Renal cortex interstitium (tissue), 11 donors: ENCODE data around the gene RETREG3. TPM values are rescaled to one million over a fixed set of nuclear protein-coding genes. Genes with fewer than 3 reads are reported as not detected.
"Not testable (repeated sequence)": the region's sequence is repeated elsewhere in the genome, so short reads cannot be mapped to it uniquely, and the experiment has no call there.

ENCODE experiments used
- DNase-seq, 11 donors: peaks; one replicate each; pipeline ENCODE4 v3.0.0-alpha.2; 2013; ENCODE audit warnings: low read depth in 9 of 11, low spot score in 4 of 11; ENCODE audit errors: extremely low read depth in 1 of 11
- polyA plus RNA-seq, 3 donors: library from polyadenylated mRNA; unstranded; fragments of 120-200 nt; gene quantifications; one replicate each; pipeline ENCODE4 v1.2.1, GENCODE V29; 2013; ENCODE audit not compliant: insufficient read length in 3 of 3

RETREG3 gene
- polyA plus RNA-seq, 3 donors: 44.7 to 65.3 (median 46.9) TPM

DNA sequence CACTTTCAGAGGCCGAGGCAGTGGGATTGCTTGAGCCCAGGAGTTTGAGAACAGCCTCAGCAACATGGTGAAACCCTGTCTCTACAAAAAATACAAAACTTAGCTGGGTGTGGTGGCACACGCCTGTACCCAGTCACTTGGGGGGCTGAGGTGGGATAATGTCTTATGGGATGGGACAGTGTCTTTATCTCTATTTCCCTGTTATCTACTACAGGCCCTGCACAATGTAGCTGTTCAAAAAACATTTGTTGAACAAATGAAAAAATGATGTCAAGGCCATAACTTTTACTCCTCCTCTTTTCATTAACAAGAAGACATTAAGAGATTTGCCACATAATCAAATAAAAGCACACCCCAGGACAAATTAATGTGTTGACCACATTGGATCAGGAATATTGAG lies 14.1 kb upstream of the RETREG3 start:
- DNase-seq: no peak

DNA sequence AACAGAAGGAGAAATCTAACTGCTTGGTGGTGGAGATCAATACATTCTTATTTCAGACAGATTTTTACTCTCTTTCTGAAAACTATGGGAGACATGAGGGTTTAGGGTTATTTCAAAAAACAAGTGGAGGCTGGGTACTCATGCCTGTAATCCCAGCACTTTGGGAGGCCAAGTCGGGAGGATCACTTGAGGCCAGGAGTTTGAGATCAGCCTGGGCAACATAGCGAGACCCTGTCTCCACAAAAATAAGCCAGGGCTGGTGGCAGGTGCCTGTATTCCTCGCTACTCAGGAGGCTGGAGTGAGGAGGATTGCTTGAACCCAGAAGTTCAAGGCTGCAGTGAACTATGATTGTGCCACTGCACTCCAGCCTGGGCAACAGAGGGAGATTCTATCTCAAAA lies 12.8 kb upstream of the RETREG3 start:
- DNase-seq: not testable (repeated sequence)

DNA sequence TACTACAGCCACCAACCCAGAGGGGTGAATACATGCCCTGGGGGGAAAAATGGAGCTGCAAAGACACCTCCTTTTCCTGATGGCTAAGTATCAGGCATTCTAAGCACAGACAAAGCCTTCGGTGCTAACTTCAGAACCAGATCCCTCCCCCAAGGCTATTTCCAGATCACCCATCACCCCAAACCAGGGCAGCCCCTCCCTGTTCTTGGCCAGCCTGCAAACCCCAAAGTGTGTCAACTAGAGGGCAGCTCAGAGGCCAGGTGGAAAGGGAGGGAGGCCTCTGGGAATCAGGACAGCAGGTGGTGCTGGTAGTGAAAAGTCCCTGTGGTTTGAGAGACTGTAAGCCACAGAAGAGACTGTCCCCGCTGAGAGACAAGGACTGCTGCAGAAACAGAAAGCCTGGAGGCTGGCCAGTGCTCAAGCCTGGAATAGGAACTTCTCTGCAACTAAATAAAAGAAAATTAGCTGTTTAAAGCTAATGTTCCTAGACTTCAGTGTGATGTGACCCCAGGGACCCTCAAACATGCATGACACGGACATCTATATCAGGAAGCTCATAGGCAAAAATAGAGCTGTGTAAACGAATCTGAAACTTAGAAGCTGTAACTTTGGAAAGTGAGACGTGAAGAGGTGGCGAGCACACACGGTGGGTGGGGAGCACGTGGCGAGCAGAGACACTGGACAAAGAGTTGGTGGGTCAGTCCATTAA lies 9.4 kb upstream of the RETREG3 start:
- DNase-seq: no peak

DNA sequence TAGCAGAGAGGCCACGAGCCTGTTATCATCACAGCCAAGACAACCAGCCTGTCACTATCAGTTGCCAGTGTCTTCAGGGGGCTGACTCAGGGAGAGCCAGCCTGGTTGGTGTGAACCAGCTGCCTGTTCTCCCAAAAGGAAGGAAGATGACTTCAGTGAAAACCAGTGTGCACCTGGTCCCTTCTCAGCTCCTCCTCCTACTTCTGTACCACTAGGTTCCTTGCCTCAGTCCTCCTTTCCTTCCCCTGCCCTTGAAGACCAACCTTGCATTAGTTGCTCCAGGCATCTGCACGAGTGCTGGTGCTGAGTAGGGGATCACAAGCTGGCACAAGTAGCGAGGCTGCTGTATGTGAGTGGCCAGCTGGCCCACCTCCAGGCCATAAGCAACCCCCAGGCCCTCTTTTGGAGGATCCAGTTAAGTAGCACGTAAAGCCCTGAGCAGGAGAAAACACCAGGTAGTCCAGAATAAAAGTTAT lies 8.8 kb upstream of the RETREG3 start:
- no peak for DNase-seq

DNA sequence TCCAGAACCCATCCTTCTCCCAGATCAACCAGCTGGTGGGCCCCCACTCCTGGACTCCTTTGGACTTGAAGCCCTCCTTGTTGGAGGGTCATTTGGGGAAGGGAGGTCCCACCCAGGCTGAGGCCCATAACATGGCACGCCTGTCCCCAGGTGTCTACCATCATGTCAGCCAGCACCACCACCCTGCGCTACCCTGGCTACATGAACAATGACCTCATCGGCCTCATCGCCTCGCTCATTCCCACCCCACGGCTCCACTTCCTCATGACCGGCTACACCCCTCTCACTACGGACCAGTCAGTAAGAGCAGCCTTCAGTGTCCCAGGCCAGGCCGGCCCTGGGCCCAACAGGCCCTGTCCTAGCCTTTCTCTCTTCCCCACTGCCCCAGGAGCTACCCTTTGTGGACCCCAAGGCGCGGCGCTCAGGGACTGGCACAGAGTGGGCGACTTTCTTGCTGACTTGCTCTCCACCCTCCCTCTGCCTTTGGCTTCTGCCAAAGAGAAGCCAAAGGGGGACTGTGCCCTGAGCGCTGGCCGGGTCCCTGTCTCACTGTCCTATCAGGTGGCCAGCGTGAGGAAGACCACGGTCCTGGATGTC lies 4.6 kb upstream of the RETREG3 start:
- no peak for DNase-seq

DNA sequence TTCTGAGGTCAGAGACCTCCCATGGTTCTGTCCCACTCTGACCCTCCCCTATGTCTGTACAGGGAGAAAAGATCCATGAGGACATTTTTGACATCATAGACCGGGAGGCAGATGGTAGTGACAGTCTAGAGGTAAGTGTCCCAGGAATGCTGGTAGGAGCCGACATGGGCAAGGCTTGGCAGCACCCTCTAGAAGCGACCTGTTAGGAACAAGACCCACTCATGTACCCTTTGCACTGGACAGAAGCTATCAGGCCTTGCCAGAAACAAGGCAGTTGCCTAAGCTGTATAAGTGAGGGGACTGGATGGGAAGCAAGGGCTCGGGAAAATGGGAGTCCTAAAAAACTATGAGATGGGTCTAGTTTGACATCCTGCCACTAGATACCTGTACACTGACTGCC lies 2.8 kb upstream of the RETREG3 start:
- DNase-seq: no peak

DNA sequence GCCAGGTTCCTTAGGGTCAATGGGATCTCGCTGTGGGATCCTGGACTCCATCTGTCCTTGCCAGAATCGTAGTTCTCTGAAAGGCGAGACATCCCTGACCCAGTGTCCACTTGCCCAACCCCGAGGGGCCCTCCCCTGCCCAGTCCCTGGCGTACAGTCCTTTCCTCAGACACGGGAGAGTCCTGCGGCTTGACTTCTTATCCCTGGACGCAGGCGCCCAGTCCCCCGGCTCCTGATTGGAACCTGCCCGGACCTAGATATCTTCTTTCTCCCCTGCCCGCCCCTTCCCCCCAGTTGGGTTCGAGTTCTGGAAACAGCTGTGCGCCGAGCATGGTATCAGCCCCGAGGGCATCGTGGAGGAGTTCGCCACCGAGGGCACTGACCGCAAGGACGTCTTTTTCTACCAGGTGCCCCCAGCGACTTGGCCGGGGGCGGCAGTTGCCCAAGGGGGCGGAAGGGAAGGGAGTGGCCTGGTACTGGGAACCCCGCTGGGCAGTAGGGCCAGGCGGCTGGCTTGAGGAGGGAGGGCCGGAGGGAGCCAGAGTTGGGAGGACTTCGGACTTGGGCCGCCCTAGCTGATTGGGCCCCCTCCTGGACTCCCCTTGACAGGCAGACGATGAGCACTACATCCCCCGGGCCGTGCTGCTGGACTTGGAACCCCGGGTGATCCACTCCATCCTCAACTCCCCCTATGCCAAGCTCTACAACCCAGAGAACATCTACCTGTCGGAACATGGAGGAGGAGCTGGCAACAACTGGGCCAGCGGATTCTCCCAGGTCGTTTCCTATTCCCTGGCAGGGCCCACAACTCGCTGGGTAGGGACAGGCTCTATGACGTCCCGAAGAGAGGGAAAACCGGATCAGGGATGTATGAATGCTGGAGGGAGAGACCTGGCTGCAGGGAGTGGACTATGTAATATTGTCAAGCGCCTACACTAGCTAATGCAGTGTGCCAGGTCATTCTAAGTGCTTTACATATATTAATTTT lies 934 bp upstream of the RETREG3 start:
- DNase-seq: peak in 1 of 11 donors; percentile 10

DNA sequence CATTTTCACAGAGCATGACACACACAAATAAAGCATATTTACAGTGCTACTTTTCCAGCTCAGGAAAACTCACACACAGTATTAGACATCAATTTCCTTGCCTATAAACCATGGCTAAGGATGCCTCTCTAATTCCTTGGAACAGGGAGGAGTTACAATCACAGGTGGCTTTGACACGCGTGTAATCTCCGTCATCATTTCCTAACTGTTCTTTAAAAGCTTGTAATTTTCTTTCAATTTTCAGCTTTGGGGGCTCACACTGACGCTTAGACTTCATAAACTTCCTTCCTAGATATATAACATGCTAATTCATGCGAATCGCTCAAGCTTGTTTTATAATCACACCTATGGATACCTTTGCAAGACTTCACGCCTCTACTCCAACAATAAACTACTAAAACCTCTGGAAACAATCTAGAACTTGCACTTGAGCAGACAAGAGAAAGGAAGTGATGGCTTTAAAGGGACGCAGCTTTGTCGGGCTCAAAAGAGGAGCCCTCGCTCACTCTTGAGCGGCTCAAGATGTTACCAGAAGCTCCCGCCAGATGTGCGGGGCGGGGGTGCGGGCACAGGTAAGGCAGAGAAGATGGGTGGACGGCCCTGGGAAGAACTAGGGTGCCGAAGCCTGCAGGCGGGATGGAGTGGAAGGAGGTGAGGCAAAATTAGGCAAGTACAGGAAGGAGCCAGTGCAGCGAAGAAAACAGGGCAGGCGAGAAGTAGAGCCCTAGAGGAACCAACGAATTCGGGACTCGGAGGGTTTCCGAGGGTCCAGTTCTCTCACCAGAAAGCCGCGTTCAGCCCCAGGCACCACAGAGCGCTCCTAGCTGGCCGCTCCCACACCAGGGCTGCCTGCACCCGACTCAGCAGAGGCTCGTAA lies 631 bp downstream of the RETREG3 start:
- peak in 2 of 11 donors; percentile 6 to 10 for DNase-seq

DNA sequence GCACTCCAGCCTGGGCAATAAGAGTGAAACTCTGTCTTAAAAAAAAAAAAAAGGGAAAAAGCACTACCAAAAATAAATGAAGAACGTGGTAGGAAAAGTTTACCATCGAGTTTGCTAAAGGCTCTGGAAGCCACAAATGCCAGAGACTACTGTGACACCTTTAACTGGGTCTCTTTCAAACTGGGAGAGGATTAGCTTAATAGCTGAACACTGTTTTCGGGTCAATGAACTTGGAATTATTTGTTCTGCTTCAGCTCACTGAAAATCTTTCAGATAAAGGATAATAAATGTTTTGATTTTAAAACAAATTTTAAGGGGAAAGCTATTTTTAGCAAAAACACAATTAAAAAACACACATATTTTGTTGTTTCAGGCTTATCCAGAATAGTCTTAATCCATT lies 1.4 kb downstream of the RETREG3 start:
- no peak for DNase-seq

DNA sequence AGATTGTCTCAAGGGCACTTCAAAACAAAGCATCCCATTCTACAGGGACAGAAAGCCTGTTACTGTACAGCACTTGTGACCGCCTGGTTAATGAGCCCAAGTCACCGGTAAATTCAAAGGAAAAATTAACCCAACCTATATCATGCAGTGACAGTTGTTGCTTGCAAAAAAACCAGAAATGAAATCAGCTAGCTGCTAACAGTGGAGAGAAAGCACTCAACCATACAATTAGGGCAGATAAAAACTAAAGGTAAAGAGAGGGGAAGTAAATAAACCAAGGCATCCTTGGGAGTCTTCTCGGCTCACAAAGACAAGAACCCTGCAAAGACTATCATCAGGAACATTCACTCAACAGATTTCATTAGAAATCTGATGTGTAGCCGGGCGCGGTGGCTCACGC lies 5.9 kb downstream of the RETREG3 start:
- no peak for DNase-seq

DNA sequence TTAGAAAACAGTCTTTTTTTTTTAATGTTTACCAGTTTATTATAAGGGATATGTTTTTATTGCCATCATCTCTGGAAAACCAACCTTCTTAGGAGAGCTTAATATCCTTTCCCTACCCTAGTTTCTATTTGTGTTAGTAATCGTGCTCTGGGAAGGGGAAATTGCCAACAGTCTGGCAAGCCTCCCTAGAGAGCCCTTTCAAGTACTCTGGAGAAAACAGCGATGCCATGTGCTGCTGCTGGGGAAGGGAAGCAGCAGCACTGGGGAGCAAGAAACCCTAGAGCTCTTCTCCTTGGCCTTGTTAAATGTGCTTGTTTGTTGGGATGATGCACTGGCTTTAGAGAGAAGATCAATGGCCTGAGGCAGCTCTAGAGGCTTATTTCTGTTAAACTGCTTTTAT lies 10.3 kb downstream of the RETREG3 start:
- DNase-seq: no peak

DNA sequence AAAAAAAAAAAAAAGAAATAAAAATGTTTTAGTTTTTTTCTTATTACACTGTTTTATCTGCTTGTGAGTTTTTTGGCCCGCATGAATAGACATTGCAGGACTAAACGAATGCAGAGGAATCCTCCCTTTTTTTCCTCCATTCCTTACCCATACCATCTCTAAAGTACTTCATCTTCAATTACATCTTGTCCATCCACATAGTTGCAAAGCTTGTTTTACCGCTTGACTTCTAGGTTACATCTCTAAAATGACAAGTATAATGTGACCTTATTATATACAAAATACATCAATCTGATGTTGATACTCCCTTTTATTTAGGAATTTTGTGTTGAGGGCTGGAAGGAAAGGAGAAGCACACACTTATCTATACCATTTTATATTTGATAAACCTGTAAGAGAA lies 12.8 kb downstream of the RETREG3 start:
- DNase-seq: no peak

DNA sequence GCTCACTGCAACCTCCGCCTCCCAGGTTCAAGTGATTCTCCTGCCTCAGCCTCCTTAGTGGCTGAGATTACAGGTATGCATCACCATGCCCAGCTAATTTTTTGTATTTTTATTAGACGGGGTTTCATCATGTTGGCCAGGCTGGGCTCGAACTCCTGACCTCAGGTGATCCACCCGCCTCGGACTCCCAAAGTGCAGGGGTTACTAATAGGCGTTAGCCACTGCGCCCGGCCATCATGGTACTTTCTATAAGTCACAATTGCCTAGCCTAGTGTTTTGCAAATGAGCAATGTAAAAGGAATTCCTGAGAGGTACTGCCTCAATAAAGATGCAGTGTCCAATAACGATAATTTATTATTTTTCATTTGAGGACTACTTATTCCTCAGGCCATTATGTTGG lies 17.8 kb downstream of the RETREG3 start:
- no peak for DNase-seq

DNA sequence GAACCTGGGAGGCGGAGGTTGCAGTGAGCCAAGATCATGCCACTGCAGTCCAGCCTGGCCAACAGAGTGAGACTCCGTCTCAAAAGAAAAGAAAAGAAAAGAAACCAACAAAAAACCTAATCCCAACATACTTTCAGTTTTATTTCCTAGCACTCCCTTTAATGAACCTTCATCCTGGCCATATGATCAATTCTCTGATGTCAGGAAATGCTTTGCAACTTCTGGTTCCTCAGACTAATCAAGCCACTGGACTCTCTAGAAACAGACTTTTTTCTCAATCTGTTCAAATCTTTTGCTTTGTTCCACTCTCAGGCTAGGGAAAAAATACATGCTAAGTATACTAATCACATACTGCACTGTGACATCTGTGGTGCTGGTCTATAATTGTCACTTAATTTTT lies 18.3 kb downstream of the RETREG3 start:
- DNase-seq: no peak

DNA sequence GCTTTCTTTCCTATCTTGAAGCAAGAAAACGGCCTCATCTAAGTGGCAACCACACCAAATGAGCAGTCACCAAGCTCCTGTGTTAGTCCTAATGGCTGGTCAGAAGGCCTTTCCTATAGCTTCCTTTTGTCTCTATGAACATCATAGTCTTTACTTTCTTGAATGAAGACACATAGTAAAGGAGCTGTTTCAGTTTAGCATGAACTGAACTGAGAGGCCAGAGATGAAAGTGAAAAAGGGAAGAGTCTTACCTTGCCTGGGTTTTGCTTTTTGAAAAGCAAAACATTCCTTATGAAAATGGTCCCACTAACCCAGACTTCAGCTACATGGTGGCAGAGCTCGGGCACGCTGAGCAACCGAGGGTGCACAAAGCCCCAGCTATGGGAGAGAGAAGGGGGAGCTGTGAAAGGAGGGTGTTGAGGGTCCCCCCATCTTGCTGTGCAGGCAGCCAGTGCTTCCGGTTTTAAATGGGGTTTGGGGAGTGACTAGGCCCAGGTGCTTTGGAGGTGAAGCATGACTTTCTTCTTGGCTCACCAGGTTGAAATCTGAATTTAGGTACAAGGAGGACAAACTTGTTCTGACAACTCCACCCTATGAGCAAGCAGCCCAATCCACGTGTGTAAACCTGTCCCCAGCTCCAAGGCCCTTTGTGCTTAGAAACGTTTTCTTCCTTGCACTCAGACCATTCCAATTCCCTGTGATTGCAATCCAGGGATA lies 22.5 kb downstream of the RETREG3 start:
- DNase-seq: no peak

DNA sequence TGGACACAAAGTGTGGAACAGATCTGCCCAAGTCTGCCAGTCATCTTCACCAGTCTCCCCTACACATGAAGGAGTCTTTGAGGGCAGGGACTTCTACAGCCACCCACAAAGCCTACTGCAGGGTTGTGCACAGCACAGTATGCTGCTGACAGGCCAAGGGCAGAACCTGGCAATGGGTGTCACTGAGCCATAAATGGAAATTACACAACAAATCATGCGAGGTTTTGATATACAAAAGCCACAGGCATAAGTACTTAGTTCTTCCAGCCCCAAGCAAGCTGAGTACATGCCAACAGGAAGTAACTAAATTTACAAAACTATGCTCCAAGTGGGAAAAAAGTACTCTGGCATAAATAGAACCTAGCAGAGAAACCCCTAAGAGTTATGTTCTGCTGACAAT lies 23.8 kb downstream of the RETREG3 start:
- DNase-seq: no peak

DNA sequence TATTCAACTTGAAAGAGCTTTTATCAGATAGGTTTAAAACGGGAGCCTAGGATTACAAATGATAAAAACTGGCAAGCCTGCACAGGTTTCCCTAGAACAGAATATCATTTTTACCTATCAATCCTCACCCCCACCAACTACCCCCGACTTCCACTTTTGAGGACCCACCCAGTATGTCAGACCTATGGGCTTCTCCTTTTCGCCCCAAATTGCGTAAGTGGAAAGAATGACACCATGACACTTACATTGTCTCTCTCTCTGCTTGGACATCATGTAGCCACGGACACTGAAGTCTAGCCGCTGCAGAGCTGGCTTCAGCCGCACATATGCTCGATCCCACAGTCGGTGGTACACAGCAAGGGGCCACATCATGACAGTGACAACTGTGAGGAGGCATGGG lies 24.3 kb downstream of the RETREG3 start:
- DNase-seq: no peak

DNA sequence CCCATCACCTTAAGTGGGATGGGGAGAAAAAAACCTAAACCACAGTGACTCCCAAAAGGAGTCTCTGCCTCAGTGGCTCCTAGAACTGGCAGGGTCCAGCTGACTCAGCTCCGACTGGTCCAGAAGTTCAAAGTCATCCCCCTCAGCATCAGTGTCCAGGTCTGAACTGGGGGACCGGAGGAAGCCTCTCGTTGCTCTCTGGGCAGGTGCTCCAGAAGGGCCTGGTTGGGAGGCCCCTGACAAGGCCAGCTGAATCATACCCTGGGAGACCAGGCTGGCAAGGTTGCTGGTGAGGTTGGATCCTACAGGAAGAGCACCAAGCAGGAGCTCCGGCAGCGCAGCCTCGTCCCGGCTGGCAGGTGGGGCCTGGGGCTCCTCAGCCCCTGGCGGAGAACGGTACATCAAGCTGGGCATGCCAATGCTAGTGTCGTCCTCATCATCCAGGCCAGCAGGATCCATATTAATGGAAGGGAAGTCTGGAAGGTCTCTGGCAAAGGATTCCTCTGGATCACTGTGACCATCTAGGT lies 27.4 kb downstream of the RETREG3 start:
- no peak for DNase-seq
